ENCODE data around the gene GABRA5.

Gene GABRA5

GRCh38 chr15:26985050-26985449, 118.2 kb downstream of the GABRA5 start:
- Mint-ChIP-seq H3K27ac (no peak overlapping the region), H3K36me3 (ENCODE audit: low read depth) (no peaks in the 10 kb centered on the region), H3K4me3 (no peak overlapping the region), H3K27me3 (ENCODE audit: low read depth, poor library complexity) (peaks cover 34% of the 10 kb centered on the region), H3K4me1 (no peaks in the 10 kb centered on the region), H3K9me3 (peaks cover 8% of the 10 kb centered on the region)
- no peak for TF ChIP-seq CTCF (IDR thresholded peaks at IDR 0.05)
- no peak for DNase-seq

DNA sequence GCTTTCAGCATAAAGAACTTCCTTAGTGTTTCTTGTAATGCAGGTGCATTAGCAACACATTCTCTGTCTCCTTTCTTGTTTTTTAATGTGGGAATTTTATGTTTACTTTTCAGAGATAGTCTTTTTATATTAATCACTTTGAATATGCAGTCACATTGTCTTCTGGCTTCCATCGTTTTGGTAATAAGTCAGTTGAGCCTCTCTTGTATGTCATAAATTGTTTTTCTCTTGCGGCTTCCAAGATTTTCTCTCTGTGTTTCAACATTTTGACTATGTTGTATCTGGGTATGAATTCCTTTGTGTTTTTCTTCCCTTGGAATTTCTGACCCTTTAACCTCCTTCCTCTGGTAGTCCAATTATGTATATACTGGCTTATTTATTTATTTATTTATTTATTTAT, 129.4 kb downstream of the GABRA5 start:
- no peak for DNase-seq
- H3K27ac Mint-ChIP-seq, result no peak overlapping the region
- no peak for TF ChIP-seq CTCF (IDR thresholded peaks at IDR 0.05)
- peaks cover 3% of the 10 kb centered on the region for H3K27me3 Mint-ChIP-seq (ENCODE audit: low read depth, poor library complexity)
- H3K9me3 Mint-ChIP-seq, result peaks cover 31% of the 10 kb centered on the region
- H3K4me1 Mint-ChIP-seq, result no peaks in the 10 kb centered on the region
- H3K36me3 Mint-ChIP-seq (ENCODE audit: low read depth), result peaks cover 9% of the 10 kb centered on the region
- H3K4me3 Mint-ChIP-seq, result no peak overlapping the region

Measured in nephron progenitor cell (in vitro differentiated cells).